HepG2 (cell line): Measurements from ENCODE around the gene ZNF77. TPM values are rescaled to one million over a fixed set of nuclear protein-coding genes. Genes with fewer than 3 reads are reported as not detected.

ENCODE experiments used
- ATAC-seq: fragments of 200-7000 bp; cut with Tn5 transposase; 3 replicates; pipeline ENCODE4 v1.9.1; 2020; ENCODE audit warnings: mild to moderate bottlenecking, moderate library complexity
- BruUV-seq: library from RNA; stranded (reverse); fragments of 400-500 nt; replicated peaks from 2 replicates; lab custom pipeline; 2021; lab: Mats Ljungman, UMichigan
- CTCF ChIA-PET: fragments of 300-600 bp; formaldehyde crosslinking; extraction: SDS; loops from one replicate; lab custom pipeline; 2021; ENCODE audit warnings: low total read pairs, inconsistent platforms, low intra/inter-chr PET ratio; lab: Yijun Ruan, JAX
- POLR2A ChIA-PET: fragments of 350-600 bp; sonication (Branson Sonifier 250); formaldehyde crosslinking; loops from one replicate; lab custom pipeline; 2020; ENCODE audit warnings: antibody characterized with exemption, inconsistent platforms; lab: Yijun Ruan, JAX
- DNase-seq: peaks from one replicate; pipeline ENCODE4 v3.0.0-alpha.2; 2015; ENCODE audit warnings: low spot score
- FAIRE-seq: peaks from 3 replicates; lab custom pipeline; 2011; peaks lifted over from hg19 to GRCh38; lab: Jason Lieb, UNC
- H2AFZ ChIP-seq: one replicate; pipeline ENCODE4 v1.6.1; 2011; ENCODE audit warnings: low read length, inconsistent platforms
- H3K27ac ChIP-seq: fragments of 300-600 bp; 3 replicates; pipeline ENCODE4 v1.8.0; 2011; ENCODE audit warnings: mixed run types, mild to moderate bottlenecking, mixed read lengths, low read length, inconsistent platforms; ENCODE audit not compliant: insufficient read depth; ENCODE audit errors: extremely low read length
- H3K27me3 ChIP-seq, 2 experiments: fragments of 200-600 bp in 1 of 2; 2 replicates in 1 of 2; 3 replicates in 1 of 2; pipeline versions ENCODE4 v1.6.0 to v1.8.0; 2011; ENCODE audit warnings: low read length in 2 of 2, mild to moderate bottlenecking in 2 of 2, moderate library complexity in 2 of 2, inconsistent platforms in 1 of 2; ENCODE audit not compliant: insufficient read depth in 2 of 2, control insufficient read depth in 1 of 2
- H3K36me3 ChIP-seq, 2 experiments: fragments of 200-600 bp in 1 of 2; replicated peaks in 1 of 2; 2 replicates in 1 of 2; 3 replicates in 1 of 2; pipeline versions ENCODE4 v1.5.1 to v1.8.0; 2011; ENCODE audit warnings: low read length in 2 of 2, inconsistent platforms in 1 of 2; ENCODE audit not compliant: insufficient read depth in 2 of 2, control insufficient read depth in 1 of 2
- H3K4me1 ChIP-seq: 2 replicates; pipeline ENCODE4 v1.5.1; 2012; ENCODE audit warnings: low read length, inconsistent platforms; ENCODE audit not compliant: insufficient read depth
- H3K4me2 ChIP-seq: 2 replicates; pipeline ENCODE4 v1.6.0; 2011; ENCODE audit warnings: low read depth, low read length, inconsistent platforms
- H3K4me3 ChIP-seq, 3 experiments: fragments of 200-600 bp in 1 of 3; sonication (generic), shearing (Covaris generic) in 1 of 3; replicated peaks in 1 of 3; 2 replicates each; pipeline ENCODE4 v1.5.1; 2011 to 2016; ENCODE audit warnings: low read length in 3 of 3, inconsistent platforms in 2 of 3, low read depth in 2 of 3, mild to moderate bottlenecking in 2 of 3, control low read depth in 1 of 3, mixed read lengths in 1 of 3; ENCODE audit not compliant: insufficient read depth in 1 of 3
- H3K79me2 ChIP-seq: one replicate; pipeline ENCODE4 v1.6.1; 2011; ENCODE audit warnings: low read length, inconsistent platforms; ENCODE audit not compliant: insufficient read depth
- H3K9ac ChIP-seq: 2 replicates; pipeline ENCODE4 v1.6.0; 2011; ENCODE audit warnings: mild to moderate bottlenecking, low read depth, low read length, inconsistent platforms; ENCODE audit not compliant: insufficient read depth
- H3K9me3 ChIP-seq: 2 replicates; pipeline ENCODE4 v1.5.1; 2012; ENCODE audit warnings: mild to moderate bottlenecking, low read length
- H4K20me1 ChIP-seq: 2 replicates; pipeline ENCODE4 v1.6.0; 2011; ENCODE audit warnings: inconsistent platforms, mild to moderate bottlenecking, low read length, moderate library complexity; ENCODE audit not compliant: insufficient read depth
- ATAD3A ChIP-seq: sonication (generic); formaldehyde crosslinking; IDR thresholded peaks from 2 replicates; pipeline ENCODE4 v1.4.0; 2020; ENCODE audit warnings: missing genetic modification reagents
- HNF4G ChIP-seq, 2 experiments: sonication (generic) in 1 of 2; formaldehyde crosslinking in 1 of 2; IDR thresholded peaks; 2 replicates each; pipeline versions ENCODE4 v1.4.0 to v1.6.1; 2011 to 2020; ENCODE audit warnings: borderline replicate concordance in 2 of 2, low read depth in 2 of 2, mild to moderate bottlenecking in 2 of 2, low read length in 1 of 2, missing genetic modification reagents in 1 of 2, moderate library complexity in 1 of 2
- PHF21A ChIP-seq: sonication (generic); formaldehyde crosslinking; IDR thresholded peaks from 2 replicates; pipeline ENCODE4 v1.5.0; 2020; ENCODE audit warnings: mild to moderate bottlenecking, missing genetic modification reagents
- SOX6 ChIP-seq, 2 experiments: fragments of 450-650 bp in 1 of 2; sonication (generic) in 1 of 2; formaldehyde crosslinking in 1 of 2; IDR thresholded peaks; 2 replicates each; pipeline versions ENCODE4 v1.4.0 to v1.6.1; 2017 to 2020; ENCODE audit warnings: antibody characterized with exemption in 1 of 2, mild to moderate bottlenecking in 1 of 2, missing genetic modification reagents in 1 of 2
- ZNF331 ChIP-seq: sonication (generic); formaldehyde crosslinking; IDR thresholded peaks from 2 replicates; pipeline ENCODE4 v1.4.0; 2020; ENCODE audit warnings: missing genetic modification reagents
- WGBS: methylation state at CpG from one replicate; pipeline ENCODE4 v1.1.6; 2017; ENCODE audit warnings: low lambda C conversion rate; 5-methylcytosine and 5-hydroxymethylcytosine counted together
- in situ Hi-C: cut with HindIII; loops from 2 replicates; pipeline ENCODE4 v1.10.0; 2017; ENCODE audit warnings: low pct_unique_long_range_greater_than_20kb; ENCODE audit not compliant: extremely low pct_ligation_motif_present
- intact Hi-C: fragments of 100-400 bp; cut with micrococcal nuclease; formaldehyde crosslinking; loops from one replicate; pipeline ENCODE4 v1.10.0; 2022; ENCODE audit not compliant: unreplicated experiment
- polyA plus RNA-seq, 8 experiments: library from polyadenylated mRNA; depleted of rRNA in 3 of 8; stranded (reverse) in 7 of 8; unstranded in 1 of 8; fragments of >200 nt; fragmentation: Illumina TruSeq in 4 of 8; extraction: Trizol in 4 of 8; gene quantifications; 2 replicates each; pipeline versions ENCODE4 v1.2.1 to v1.2.3, GENCODE V29; 2011 to 2016; ENCODE audit warnings: low read depth in 4 of 8, missing spikeins in 1 of 8, mixed read lengths in 1 of 8; ENCODE audit not compliant: insufficient read depth in 1 of 8
- total RNA-seq, 5 experiments: library from RNA; depleted of rRNA; stranded (reverse); fragments of >200 nt; fragmentation: Illumina TruSeq; extraction: Trizol; gene quantifications; 2 replicates each; pipeline ENCODE4 v1.2.3, GENCODE V29; 2016; ENCODE audit warnings: low read depth in 1 of 5
- TF ChIP-seq, protein P1 (sequence below): sonication (generic); formaldehyde crosslinking; IDR thresholded peaks from 2 replicates; pipeline ENCODE4 v1.4.0; 2020; ENCODE audit warnings: missing genetic modification reagents, mild to moderate bottlenecking, borderline replicate concordance
- TF ChIP-seq, protein P2 (sequence below): sonication (generic); formaldehyde crosslinking; IDR thresholded peaks from 2 replicates; pipeline ENCODE4; 2020; ENCODE audit warnings: missing genetic modification reagents, mild to moderate bottlenecking, borderline replicate concordance
- TF ChIP-seq, protein P3 (sequence below): sonication (generic); formaldehyde crosslinking; IDR thresholded peaks from 2 replicates; pipeline ENCODE4 v1.8.0; 2022; ENCODE audit warnings: missing genetic modification reagents, mild to moderate bottlenecking, moderate library complexity, borderline replicate concordance
- TF ChIP-seq, protein P4 (sequence below): fragments of 450-650 bp; IDR thresholded peaks from 2 replicates; pipeline ENCODE4 v1.6.1; 2017; ENCODE audit warnings: mild to moderate bottlenecking

Gene ZNF77
- total and polyA plus RNA-seq, 2 of the 13 experiments (the other 11 are each of a cell fraction or from before 2014, with no cell fraction given), result 7.1 to 11.5 TPM

DNA sequence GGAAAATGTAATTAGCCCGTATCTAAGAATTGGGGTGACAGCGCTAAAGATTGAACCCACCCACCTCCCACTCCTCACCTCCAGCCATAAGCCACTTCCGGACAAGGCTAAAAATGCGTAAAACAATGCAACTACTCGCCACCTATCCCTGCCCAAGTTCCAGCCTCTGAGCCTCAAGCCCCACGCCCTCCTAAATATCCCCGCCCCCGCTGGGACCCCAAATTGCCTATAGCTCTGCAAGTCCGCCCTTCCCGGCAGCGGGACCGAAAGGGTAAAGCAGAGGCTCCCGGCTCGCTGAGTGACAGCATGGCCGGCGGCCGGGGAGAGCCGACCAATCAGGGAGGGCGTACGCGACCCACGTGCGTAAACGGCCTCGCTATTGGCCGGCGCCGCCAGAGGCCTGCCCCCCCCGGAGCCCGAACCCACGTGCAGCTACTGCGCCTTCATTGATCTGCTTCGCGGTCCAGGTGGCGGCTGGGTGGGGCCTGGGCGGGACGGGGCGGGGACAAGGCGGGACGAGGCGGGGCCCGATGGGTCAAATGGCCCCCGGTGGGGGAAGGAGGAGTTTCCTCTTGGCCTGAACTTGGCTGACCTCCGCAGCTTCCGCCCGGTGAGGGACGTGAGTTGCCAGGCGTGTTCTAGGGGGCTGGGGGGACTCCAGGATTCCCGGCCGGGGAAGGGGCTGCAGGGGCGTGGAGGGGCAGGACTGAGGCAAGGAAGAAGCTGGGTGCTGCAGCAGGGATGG lies 32.4 kb upstream of the ZNF77 start, which contains the start of gene TLE6:
Gene TLE6, plus strand, starts transcription at position 564 of the 745 bp plus-strand sequence. CDS start 670 bp downstream, outside the sequence.
- peak; percentile 93 for ATAC-seq
- H3K9ac ChIP-seq, result peak within 1 kb of the TSS; percentile 53
- WGBS, result 5% methylated on average over 12 of the region's 51 CpGs
- peaks cover 51% of the 10 kb centered on the region for H3K4me1 ChIP-seq
- H4K20me1 ChIP-seq, result no peaks in the 10 kb centered on the region
- DNase-seq, result peak; percentile 92
- no peaks in the 10 kb centered on the region for H3K36me3 ChIP-seq
- peaks cover 0 to 25% of the 10 kb centered on the region in 2 experiments; a peak in 4 of 5 replicates for H3K27me3 ChIP-seq
- ChIA-PET CTCF (no interaction called here), POLR2A (interaction anchor here (0.6 to 2.7 kb wide), 6 partner anchors 26 to 96 kb away, joined by 3 to 10 read pairs (median 4); no protein-coding TSS in a partner anchor)
- peak within 1 kb of the TSS; percentile 23 for H2AFZ ChIP-seq
- H3K9me3 ChIP-seq, result no peaks in the 10 kb centered on the region
- H3K4me3 ChIP-seq, result peak within 1 kb of the TSS; percentile 62 to 78 (median 69)
- in situ Hi-C loops (no loop called here), intact Hi-C loops (loop anchor here (1.0 to 5.0 kb wide), 2 partner anchors 58 to 115 kb away; partner anchors contain the start of gene GNA11)
- BruUV-seq, result no TSS peak
- H3K27ac ChIP-seq, result peak within 1 kb of the TSS; percentile 40
- no peaks in the 10 kb centered on the region for H3K79me2 ChIP-seq
- H3K4me2 ChIP-seq, result peak within 1 kb of the TSS; percentile 96
- FAIRE-seq, result peak; percentile 58
- TF ChIP-seq ATAD3A (CRISPR knock-in tag) (no peak), ZNF331 (0 out of 2 replicates have a peak, but pooled peaks have one; percentile 15), HNF4G (IDR thresholded peaks at IDR 0.05; ENCODE audit: borderline replicate concordance, low read depth, low read length) (peak; percentile 26; the same call in 1 of the 2 replicates), HNF4G (CRISPR knock-in tag; IDR thresholded peaks at IDR 0.05; ENCODE audit: borderline replicate concordance, low read depth) (no peak), SOX6 (IDR thresholded peaks at IDR 0.05) (no peak), SOX6 (CRISPR knock-in tag; IDR thresholded peaks at IDR 0.05) (peak; percentile 71), PHF21A (peak; percentile 55; the same call in 1 of the 2 replicates)
- TF ChIP-seq, protein P1, sequence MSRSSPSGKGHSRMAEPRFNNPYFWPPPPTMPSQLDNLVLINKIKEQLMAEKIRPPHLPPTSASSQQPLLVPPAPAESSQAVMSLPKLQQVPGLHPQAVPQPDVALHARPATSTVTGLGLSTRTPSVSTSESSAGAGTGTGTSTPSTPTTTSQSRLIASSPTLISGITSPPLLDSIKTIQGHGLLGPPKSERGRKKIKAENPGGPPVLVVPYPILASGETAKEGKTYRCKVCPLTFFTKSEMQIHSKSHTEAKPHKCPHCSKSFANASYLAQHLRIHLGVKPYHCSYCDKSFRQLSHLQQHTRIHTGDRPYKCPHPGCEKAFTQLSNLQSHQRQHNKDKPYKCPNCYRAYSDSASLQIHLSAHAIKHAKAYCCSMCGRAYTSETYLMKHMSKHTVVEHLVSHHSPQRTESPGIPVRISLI (CRISPR knock-in tag), result peak; percentile 59; the same call in 1 of the 2 replicates
- TF ChIP-seq, protein P2, sequence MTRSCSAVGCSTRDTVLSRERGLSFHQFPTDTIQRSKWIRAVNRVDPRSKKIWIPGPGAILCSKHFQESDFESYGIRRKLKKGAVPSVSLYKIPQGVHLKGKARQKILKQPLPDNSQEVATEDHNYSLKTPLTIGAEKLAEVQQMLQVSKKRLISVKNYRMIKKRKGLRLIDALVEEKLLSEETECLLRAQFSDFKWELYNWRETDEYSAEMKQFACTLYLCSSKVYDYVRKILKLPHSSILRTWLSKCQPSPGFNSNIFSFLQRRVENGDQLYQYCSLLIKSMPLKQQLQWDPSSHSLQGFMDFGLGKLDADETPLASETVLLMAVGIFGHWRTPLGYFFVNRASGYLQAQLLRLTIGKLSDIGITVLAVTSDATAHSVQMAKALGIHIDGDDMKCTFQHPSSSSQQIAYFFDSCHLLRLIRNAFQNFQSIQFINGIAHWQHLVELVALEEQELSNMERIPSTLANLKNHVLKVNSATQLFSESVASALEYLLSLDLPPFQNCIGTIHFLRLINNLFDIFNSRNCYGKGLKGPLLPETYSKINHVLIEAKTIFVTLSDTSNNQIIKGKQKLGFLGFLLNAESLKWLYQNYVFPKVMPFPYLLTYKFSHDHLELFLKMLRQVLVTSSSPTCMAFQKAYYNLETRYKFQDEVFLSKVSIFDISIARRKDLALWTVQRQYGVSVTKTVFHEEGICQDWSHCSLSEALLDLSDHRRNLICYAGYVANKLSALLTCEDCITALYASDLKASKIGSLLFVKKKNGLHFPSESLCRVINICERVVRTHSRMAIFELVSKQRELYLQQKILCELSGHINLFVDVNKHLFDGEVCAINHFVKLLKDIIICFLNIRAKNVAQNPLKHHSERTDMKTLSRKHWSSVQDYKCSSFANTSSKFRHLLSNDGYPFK, result peak; percentile 65; the same call in 1 of the 2 replicates
- TF ChIP-seq, protein P3, sequence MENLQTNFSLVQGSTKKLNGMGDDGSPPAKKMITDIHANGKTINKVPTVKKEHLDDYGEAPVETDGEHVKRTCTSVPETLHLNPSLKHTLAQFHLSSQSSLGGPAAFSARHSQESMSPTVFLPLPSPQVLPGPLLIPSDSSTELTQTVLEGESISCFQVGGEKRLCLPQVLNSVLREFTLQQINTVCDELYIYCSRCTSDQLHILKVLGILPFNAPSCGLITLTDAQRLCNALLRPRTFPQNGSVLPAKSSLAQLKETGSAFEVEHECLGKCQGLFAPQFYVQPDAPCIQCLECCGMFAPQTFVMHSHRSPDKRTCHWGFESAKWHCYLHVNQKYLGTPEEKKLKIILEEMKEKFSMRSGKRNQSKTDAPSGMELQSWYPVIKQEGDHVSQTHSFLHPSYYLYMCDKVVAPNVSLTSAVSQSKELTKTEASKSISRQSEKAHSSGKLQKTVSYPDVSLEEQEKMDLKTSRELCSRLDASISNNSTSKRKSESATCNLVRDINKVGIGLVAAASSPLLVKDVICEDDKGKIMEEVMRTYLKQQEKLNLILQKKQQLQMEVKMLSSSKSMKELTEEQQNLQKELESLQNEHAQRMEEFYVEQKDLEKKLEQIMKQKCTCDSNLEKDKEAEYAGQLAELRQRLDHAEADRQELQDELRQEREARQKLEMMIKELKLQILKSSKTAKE (CRISPR knock-in tag), result peak; percentile 89; the same call in 1 of the 2 replicates
- TF ChIP-seq, protein P4, sequence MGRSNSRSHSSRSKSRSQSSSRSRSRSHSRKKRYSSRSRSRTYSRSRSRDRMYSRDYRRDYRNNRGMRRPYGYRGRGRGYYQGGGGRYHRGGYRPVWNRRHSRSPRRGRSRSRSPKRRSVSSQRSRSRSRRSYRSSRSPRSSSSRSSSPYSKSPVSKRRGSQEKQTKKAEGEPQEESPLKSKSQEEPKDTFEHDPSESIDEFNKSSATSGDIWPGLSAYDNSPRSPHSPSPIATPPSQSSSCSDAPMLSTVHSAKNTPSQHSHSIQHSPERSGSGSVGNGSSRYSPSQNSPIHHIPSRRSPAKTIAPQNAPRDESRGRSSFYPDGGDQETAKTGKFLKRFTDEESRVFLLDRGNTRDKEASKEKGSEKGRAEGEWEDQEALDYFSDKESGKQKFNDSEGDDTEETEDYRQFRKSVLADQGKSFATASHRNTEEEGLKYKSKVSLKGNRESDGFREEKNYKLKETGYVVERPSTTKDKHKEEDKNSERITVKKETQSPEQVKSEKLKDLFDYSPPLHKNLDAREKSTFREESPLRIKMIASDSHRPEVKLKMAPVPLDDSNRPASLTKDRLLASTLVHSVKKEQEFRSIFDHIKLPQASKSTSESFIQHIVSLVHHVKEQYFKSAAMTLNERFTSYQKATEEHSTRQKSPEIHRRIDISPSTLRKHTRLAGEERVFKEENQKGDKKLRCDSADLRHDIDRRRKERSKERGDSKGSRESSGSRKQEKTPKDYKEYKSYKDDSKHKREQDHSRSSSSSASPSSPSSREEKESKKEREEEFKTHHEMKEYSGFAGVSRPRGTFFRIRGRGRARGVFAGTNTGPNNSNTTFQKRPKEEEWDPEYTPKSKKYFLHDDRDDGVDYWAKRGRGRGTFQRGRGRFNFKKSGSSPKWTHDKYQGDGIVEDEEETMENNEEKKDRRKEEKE, result no peak
